SK-N-SH (cell line): ENCODE results near the gene HES2.

ENCODE experiments used
- CTCF ChIP-seq: fragments of 200-600 bp; sonication (generic); IDR thresholded peaks from 2 replicates; pipeline ENCODE4 v1.6.1; 2017; ENCODE audit warnings: antibody characterized with exemption, mild to moderate bottlenecking, moderate library complexity
- EZH2phosphoT487 ChIP-seq: fragments of 200-600 bp; sonication (generic); IDR thresholded peaks from 2 replicates; pipeline ENCODE4 v1.6.1; 2017; ENCODE audit warnings: low read depth, mixed run types, mild to moderate bottlenecking, antibody characterized with exemption, moderate library complexity, borderline replicate concordance

- no peak for TF ChIP-seq EZH2phosphoT487
- TF ChIP-seq CTCF, result no peak
Measured at GRCh38 chr1:6426972-6427350, 7.2 kb upstream of the HES2 start.
